Fibroblast of peridontal ligament (primary cell): Measurements from ENCODE around the gene GJB6.
"Not testable (repeated sequence)": the region's sequence is repeated elsewhere in the genome, so short reads cannot be mapped to it uniquely, and the experiment has no call there.

ENCODE experiments used
- DNase-seq: peaks from one replicate; pipeline ENCODE4 v3.0.0-alpha.2; 2010; ENCODE audit errors: extremely low read depth

GJB6 gene

DNA sequence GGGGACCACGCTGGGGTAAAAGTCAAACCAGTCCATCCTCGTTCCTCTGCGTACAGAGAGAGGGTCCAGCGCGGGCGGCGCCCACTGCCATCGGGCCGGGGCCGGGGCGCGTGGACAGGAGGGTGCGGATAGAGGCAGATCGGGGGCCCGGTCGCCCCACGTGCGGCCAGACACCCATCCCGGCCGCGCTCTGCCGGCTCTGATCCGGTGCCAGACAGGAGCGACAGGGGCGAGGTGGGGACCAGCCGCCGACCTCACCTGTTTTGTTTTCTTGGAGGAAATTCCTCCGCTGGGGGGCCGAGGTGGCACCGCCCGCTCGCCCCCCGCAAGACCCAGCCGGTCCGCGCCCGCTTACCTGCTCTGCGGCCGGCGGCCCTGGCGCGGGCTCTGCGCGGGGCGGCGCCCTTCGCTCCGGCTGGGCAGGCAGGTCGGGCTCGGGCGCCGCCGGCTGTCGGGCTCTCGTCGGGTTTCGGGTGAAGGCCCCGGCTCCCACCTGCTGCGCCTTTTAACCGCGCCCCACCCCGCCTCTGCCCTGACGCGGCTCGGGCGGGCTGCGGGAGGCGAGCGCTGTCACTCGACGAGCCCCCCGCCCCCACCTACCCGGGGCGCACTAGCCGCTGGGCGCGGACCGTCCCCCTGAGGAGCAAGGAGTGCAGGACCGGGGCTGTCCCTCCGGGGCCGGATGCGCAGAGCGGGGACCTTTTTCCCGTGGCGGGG is at the start of gene GJB6:
TSS of gene GJB6 (minus strand) at position 481 of the 717 bp plus-strand sequence. CDS start 8,839 bp downstream, outside the sequence.
- no peak for DNase-seq

DNA sequence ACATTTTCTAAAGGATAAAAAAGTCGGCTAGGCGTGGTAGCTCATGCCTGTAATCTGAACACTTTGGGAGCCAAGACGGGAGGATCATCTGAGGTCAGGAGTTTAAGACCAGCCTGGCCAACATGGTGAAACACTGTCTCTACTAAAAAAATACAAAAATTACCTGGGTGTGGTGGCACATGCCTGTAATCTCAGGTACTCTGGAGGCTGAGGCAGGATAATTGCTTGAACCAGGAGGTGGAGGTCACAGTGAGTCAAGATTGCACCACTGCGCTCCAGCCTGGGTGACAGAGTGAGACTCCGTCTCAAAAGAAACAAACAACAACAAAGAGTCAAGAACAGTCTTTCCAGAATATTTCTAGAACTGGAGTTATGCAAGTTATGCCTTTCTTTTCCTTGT is 44.8 kb upstream of the GJB6 start:
- DNase-seq, result not testable (repeated sequence)

DNA sequence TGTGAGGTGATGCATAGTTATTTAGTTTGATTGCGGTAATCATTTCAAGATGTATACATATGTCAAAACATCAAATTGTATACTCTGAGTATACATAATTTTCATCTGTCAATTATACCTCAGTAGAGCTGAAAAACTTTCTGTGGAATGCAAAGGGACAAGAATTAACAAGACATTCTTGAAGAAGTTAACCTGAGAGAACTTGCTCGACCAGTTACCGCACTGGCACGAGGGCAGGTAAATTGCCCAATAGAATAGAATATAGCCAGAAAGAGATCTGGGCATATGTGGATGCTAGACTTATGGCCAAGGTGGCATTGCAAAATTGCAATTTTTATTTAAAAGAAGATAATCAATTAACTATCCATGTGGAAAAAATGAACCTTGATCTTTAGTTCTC is 42.3 kb upstream of the GJB6 start:
- no peak for DNase-seq

DNA sequence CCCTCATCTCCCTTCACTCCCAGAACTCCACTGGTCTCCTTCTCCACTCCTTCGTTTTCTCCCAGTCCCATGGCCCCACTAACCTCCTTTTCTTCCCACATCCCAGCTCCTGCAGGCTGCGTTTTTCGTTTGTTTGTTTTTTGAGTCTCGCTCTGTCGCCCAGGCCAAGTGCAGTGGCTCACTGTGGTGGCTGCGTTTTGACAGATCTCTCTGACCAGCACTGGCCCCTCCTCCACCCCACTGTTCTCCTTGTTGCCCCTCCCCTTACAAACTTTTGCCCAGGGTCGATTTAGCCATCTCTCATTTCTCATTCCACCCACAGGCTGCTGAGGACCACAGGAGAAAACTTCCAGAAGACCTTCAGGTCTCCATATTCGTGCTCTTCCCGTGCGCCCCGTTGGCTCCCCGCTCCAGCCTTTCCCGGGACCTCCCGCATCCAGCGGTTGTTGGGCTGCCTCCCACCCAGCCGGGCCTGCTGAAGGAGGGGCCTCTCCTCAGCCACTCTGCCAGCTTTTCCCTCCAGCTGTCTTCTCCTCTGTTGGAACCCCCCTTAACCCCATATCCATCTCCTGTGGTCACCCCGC is 40.6 kb upstream of the GJB6 start:
- no peak for DNase-seq

DNA sequence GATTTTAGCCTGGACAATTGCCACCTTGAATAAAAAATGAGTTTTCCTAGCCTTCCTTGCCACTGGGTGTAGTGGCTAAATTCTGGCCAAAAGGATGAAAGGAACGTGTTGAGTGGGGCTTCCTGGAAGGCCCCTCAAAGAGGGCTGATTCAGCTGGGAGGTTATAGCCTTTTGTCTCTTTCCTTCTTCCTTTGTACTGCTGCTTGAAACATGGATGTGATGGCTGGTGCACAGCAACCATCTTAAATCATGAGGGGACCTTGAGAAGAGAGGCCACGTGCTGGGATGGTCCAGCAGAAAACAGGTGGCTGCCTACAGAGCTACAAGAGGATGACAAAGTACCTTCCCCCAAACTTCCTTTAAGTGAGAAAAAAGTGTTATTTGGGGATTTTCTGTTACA is 40.0 kb upstream of the GJB6 start:
- no peak for DNase-seq

DNA sequence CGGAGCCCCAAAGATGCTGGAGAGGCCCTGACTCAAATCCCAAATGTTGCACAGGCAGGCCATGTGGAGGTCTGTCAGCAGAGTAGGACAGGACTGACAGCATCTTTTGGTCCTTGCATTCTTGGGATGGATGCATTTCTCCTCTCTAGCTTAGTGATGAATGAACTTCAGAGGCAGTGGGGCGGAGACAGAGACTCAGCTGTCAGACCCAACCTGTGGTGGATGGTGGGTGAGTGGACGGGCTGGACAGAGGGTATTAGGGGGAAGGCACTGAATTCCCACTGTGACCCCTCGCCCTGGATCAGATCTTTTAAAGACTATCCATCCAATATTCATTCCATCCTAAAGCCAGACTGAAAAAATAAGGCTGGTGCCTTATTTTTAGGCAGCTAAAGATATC is 39.3 kb upstream of the GJB6 start:
- no peak for DNase-seq

DNA sequence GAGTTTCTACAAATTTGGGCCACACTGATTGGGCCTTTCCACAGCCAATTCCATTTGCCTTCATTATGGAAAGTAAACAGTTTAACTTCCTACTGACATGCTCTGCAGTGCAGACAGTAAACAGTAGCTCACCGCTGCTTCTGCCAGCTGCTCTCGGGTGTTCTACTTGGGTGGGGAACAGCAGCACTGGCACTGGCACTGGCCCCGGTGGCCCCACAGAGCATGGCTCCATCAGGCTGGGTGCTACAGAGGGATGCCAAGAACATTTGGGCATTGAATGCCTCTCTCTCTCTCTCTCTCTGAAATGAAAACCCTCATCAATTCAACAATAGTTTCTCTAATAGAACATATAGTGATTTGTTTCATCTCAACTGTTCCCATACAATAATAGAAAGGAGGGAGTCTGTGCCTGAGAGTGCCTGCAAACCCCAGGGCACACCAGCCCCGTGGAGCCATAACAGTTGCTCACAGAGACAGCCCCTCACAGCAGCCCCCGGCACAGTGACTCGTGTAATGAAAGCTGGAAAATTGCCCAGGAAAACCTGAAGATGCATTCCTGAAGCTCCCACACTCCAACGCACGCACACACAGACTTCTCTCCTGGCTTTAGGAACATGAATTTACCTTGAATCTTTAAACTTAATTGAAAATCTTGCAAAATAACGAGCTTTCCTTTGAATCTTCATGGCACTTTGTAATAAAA is 38.2 kb upstream of the GJB6 start:
- DNase-seq, result no peak

DNA sequence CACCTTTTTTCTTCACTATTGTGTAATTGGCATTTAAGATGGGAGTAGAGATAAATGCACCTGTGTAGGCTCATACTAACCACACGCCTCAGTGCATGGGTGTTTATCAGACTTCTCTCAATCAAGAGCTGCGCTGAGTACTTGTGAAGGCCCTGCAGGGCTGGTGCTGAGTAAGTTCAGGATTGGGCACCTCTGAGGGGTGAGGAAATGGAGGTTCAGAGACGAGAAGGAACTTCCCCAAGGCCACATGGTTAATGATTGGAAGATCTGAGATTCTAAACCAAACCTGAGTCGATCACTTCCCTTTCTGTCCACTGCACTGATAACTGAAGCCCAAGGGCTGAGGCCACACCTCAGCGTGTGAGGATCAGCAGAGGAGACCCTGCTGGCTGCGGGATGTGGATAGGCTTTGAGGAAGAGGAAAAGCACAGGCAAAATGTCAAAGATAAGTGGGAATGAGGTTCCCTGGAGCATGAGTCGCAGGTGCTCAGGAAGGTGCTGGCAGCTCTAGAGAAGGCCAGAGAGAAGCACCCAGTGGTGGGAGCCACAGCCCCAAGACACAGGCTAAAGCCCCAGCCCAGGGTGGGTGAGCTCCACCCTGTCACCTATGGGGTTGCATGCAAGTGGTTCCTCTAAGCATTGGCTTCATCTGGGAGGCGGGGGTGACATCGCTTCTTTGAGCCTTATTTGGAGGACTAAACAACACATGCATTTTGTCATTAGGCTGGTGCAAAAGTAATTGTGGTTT is 32.3 kb upstream of the GJB6 start:
- no peak for DNase-seq

DNA sequence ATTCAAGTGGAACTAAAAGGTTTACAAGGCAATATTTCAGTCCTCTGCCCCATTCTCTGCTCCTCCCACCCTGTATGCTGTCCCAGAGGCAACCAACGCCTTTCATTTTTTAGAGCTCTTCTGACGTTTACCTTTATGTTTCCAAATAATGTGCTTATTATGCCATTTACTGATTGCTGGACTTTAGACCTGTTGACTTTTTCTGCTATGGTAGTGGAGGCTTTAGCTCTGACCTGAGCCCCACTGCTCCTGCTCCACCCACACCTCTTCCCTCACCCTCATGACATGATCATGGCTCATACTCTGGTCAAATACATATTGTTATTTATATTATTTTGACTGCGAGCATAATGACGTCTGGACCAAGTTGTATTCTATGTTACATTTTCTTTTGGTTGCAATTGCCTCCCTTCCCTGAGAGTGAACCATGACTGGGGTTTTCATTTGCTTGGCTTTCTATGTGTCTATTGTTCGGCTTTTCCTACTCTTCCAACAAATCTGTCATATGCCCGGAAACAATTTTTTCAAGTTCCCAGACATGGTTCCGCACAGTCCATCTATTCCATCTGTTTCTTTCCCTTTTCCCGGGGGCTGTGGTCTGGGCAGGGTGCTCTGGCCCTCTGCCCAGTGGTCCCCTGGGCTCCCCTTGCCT is 31.4 kb upstream of the GJB6 start:
- DNase-seq, result no peak

DNA sequence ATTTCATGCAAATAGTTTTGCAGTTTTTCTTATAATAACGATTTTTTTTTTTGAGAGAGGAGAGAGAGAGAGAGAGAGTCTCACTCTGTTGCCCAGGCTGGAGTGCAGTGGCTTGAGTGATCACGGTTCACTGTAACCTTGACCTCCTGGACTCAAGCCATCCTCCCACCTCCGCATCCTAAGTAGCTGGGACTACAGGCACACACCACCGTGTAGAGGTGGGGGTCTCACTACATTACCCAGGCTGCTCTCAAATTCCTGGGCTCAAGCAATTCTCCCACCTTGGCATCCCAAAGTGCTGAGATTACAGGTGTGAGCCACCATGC is 26.8 kb upstream of the GJB6 start:
- no peak for DNase-seq

DNA sequence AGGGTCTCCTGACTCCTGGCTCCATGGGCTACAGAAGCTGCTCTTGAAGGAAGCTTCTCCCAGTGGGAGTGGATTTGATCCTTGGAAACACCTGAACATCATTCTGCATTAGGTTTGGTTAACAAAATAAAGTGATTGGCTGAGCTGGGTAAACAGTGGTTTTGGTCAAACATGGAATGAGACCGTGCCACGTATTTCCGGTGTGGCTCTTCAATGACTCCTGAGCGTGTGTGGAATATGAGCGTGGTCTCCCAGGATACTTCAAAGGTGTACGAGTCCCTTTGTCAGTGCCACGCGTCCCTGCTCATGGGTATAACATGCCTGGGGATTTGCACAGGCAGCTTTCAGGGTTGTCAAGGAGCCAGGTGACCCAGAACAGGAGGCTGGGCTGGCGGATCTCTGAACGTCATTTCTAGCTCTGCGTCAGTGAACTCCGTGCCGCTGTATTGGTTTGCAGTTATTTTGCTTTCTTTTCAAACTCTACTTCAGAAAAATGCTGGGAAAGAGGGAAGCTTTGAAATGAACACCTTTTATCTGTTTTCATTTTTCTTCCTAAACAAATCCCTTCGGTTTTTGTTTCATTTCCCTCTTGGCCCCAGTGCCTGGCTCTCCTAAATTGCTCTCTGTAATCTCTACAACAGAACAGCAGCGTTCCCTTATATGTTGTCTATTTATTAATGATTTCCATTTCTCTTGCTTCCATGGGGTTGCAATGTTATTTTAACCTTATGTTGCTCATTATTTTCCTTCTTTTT is 26.3 kb upstream of the GJB6 start:
- DNase-seq, result peak; percentile 44

DNA sequence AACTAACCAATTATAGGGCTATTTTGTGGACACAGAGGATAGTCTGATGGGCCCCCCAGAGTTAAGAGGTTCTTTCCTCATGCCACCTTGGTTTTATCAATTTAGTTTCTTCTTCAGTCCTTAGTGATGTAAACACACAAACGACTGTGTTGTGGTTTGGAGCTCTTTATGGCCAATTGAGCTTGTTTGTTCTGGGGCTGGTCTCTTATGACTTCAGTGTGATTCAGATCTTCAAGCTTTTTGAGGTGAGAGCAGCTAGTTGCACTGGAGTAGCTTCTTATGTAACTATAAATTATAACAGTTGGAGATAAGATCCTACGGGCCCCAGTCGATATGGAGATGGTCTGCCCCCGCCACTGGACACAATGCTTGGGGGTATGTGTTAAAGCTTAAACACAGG is 22.0 kb upstream of the GJB6 start:
- DNase-seq, result no peak

DNA sequence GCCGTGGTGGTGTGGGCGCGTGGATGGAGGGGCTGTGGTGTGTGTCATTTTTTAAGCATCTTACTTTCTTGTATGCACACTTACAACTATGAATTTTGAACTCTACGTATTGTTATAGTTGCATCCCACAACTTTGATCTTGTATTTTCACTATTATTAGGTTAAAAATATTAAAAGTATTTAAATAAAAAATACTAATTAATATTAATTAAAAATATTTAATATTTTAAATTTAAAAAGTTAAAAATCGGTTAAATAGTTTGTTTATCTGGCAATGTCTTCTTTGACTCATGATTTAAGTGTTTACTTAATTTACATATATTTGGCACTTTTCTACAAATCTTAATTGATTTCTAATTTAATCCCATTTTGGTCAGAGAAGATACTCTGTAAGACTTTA is 17.8 kb upstream of the GJB6 start:
- no peak for DNase-seq

DNA sequence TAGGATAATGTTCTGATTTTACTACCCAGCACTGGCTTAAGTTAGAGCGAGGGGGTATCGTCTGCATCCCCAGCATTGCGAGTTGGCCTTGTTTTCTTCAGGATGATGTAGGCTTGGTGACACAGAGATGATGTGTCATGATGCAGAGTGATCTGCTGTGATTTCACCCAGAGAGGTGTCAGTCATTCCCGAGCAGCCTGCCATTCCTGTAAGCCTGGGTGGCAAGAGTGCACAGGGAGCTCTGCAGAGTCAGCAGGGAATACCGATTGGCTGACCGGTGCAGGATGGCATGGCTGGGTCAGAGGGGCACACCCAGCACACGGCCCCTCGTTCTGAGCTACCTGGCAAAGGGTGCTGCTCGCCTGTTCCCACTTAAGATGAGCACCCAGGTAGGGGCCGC is 15.8 kb upstream of the GJB6 start:
- DNase-seq, result no peak

DNA sequence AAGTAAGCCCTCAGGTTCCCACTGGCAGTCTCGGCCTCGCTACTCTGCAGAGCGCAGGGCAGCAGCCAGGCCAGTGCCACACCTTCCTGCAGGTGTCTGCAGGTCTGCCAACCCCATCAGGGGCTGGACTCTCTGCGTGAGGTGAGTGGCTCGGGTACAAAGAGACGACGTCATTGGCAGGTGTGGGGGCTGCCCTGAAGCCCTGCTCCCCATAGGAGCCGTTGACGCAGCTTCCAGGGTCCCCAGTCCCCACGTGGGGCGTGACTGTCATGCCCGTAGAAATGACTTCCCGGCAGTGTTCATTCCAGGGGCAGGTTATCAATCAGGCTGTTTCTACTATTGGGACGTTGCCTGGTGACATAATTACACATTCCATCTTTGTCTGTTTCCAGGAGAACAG is 15.3 kb upstream of the GJB6 start:
- no peak for DNase-seq

DNA sequence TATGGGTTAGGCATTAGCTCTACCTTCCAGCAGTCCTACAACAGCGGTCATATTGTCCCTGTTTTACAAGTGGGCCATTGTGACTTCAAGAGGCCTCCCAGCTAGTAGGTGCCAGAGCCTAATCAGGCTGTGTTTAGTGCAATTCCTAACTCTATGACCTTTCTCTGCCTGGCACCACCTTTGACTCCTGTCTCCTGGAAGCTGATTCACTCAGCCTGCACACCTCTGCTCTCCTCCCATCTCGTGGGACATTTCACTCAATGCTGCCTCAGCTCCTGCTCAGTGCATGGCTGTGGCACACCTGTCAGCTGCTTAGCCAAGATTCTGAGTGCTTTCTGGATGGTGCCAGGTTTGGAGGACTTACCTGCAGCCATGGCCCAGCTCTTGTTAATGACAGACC is 9.5 kb upstream of the GJB6 start:
- no peak for DNase-seq

DNA sequence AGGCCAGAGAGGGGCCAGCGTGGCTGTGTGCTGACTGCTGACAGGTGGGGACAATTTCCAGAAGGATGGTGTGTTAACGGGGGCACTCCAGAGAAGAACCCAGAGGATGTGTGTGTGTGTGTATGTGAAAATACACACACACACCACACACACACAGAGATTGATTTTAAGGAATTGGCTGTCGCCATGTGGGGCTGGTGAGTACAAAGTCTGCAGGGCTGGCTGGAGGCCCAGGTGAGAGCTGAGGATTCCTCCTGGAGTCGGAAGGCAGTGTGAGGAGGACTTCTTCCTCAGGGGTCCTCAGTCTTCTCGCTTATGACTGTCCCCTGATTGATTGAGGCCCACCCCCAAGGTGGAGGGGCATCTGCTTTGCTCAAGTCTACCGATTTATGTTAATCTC is 7.6 kb upstream of the GJB6 start:
- no peak for DNase-seq

DNA sequence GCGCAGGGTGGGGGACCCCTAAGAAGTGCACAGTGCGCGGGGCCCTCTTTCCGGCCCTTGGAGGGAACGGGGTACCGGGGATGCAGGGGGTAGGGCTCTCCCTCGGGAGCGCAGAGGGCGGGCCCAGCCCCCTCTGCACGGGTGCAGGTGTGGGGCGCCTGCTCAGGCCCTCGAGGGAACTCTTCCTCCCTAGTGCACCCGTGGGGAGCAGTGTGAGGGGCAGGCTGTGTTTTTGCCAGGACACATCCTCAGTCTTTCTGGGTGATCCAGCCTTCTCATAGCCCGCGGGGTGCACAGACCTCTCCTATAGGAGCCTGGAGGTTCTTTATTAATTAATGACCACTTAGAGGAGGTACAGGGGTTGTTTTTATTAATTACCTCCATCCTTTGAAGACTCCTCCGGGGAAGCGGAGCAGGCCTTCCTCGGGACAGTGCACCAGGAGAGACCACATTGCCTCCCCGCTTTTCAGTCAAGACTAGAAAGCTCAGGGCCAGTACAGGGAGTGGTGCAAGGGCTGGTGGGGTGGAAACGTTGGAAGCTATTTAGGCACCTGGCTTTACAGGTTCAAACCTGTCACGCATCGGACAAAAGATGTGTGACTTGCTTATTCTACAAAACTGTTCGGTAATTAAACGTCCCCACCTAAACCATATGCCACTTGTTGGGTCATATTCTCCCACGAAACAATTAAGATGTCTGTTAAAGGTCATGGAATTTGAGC is 598 bp upstream of the GJB6 start:
- DNase-seq, result no peak

DNA sequence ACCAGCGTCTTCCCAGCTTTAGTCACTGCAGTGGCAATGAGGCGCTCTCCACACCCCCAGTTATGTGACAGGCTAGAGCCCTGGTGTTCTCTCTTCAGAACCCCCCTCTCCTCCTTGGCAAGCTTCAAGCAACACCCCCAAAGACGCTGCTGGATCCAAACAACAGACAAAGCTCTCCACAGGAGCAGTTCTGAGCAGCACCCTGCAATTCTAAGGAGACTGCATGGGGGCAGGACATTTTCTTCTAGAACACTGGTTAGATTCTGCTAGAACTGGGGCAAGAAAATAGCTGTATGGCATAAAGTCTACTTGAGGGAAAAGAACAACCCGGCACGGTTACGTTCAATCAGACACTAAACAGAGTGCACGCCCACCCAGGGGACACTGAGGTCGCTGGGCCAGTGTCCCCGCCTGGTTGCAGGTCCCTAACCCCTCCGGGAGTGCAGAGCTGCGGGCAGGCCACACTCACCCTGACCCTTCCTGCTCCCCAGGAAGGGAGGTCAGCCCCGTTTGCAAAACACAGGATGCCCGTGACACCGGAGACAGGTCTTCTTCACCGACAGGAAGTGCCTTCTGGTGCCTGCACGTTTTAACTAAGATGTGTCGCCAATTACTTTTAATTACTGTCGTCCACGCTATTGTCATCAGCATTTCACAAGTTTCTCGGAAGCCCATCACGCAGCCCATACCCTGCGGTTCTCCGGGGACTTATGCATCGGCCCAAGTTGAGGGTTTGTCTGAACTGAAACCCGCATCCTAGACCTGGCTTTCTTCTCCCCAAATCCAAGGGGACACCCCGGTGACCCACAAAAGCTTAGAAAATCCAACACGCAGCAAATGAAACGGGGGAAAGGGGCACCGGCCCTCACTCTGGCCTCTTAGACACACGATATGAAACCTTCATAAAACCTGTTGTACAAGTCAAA is 943 bp downstream of the GJB6 start:
- DNase-seq, result no peak

DNA sequence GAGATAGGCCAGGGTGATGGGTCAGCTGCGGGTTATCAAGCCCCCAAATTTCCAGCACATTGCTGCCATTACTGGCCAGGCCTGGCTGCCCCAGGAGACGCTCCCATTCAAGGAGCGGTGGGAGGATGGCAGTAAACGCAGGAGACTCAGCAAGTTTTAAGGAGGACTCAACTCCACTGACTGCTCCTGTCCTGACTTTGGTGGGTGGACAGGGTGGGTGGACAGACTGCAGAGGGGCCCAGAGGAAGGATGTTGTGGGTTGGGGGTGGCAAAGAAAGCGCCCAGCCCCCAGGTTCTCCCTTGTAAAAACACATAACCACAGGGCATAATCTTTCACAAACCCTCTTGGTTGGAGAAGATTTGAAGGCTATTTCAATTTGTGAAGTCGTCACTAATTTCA is 4.4 kb downstream of the GJB6 start:
- no peak for DNase-seq
